Measurements from ENCODE around the gene RCOR1.
"Not testable (repeated sequence)": the region's sequence is repeated elsewhere in the genome, so short reads cannot be mapped to it uniquely, and the experiment has no call there.

RCOR1 gene

GRCh38 chr14:102591944-102592762 is at the start of gene RCOR1:
RCOR1 (plus strand) TSS chr14:102592649; CDS start chr14:102592887, 238 bp downstream.
- peak; percentile 96 for DNase-seq

- no peak for DNase-seq
Observed at GRCh38 chr14:102544046-102544746, 48.3 kb upstream of the RCOR1 start.

GRCh38 chr14:102544747-102545460 is 47.5 kb upstream of the RCOR1 start:
- DNase-seq, result peak; percentile 75

GRCh38 chr14:102545461-102546265 is 46.8 kb upstream of the RCOR1 start:
- peak; percentile 19 for DNase-seq

GRCh38 chr14:102548616-102549240 is 43.7 kb upstream of the RCOR1 start:
- no peak for DNase-seq

GRCh38 chr14:102550927-102551401 is 41.5 kb upstream of the RCOR1 start:
- DNase-seq, result not testable (repeated sequence)

- peak; percentile 88 for DNase-seq
Observed at GRCh38 chr14:102551995-102552705, 40.3 kb upstream of the RCOR1 start.

- peak; percentile 70 for DNase-seq
Observed at GRCh38 chr14:102554821-102555819, 37.3 kb upstream of the RCOR1 start.

GRCh38 chr14:102556098-102556677 is 36.3 kb upstream of the RCOR1 start:
- DNase-seq, result no peak

- no peak for DNase-seq
Observed at GRCh38 chr14:102557434-102558226, 34.8 kb upstream of the RCOR1 start.

- DNase-seq, result no peak
Observed at GRCh38 chr14:102558556-102558955, 33.9 kb upstream of the RCOR1 start.

- no peak for DNase-seq
Observed at GRCh38 chr14:102560458-102561261, 31.8 kb upstream of the RCOR1 start.

- DNase-seq, result no peak
Observed at GRCh38 chr14:102565331-102565887, 27.0 kb upstream of the RCOR1 start.

GRCh38 chr14:102565959-102566358 is 26.5 kb upstream of the RCOR1 start:
- DNase-seq, result no peak

GRCh38 chr14:102568115-102568614 is 24.3 kb upstream of the RCOR1 start:
- DNase-seq, result peak; percentile 66

GRCh38 chr14:102570334-102570995 is 22.0 kb upstream of the RCOR1 start:
- no peak for DNase-seq

- peak; percentile 82 for DNase-seq
Observed at GRCh38 chr14:102571043-102571442, 21.4 kb upstream of the RCOR1 start.
